Measurements from ENCODE around the gene TOP2B. TPM values are rescaled to one million over a fixed set of nuclear protein-coding genes. Genes with fewer than 3 reads are reported as not detected.

TOP2B gene
- total and polyA plus RNA-seq, 3 donors from 2014 or later = 46.4 to 86.5 (median 76.9) TPM

- H3K27me3 ChIP-seq = no peaks in the 10 kb centered on the region
- DNase-seq = no peak
- H3K9me3 ChIP-seq = no peaks in the 10 kb centered on the region
- H3K36me3 ChIP-seq (ENCODE audit: low read depth, missing control alignments) = no peaks in the 10 kb centered on the region
- peaks cover 3% of the 10 kb centered on the region for H3K4me1 ChIP-seq
- TF ChIP-seq CTCF (IDR thresholded peaks at IDR 0.05) (no peak), POLR2A (IDR thresholded peaks at IDR 0.05) (no peak)
- H3K27ac ChIP-seq = no peak overlapping the region
- intact Hi-C loops (cut with DNase I; ENCODE audit: low total_unique reads) = no loop called here
- H3K4me3 ChIP-seq = no peak overlapping the region
- 88 to 96% methylated on average over 6 of the region's 6 CpGs for WGBS, 2 donors
These were observed 93.4 kb downstream of the TOP2B start for GRCh38 chr3:25571285-25571684.

- intact Hi-C loops (cut with DNase I; ENCODE audit: low total_unique reads) = no loop called here
- Histone ChIP-seq H3K36me3 (ENCODE audit: low read depth, missing control alignments) (no peaks in the 10 kb centered on the region), H3K4me1 (peaks cover 3% of the 10 kb centered on the region), H3K9me3 (no peaks in the 10 kb centered on the region), H3K27ac (no peak overlapping the region), H3K27me3 (no peaks in the 10 kb centered on the region), H3K4me3 (no peak overlapping the region)
- no peak for DNase-seq
- TF ChIP-seq CTCF (IDR thresholded peaks at IDR 0.05) (no peak), POLR2A (IDR thresholded peaks at IDR 0.05) (no peak)
- WGBS, 2 donors = 93% methylated on average over 9 to 10 of the region's 10 CpGs
These were observed 96.1 kb downstream of the TOP2B start for GRCh38 chr3:25568525-25569078.

GRCh38 chr3:25567806-25568524, 96.7 kb downstream of the TOP2B start:
- no peaks in the 10 kb centered on the region for H3K27me3 ChIP-seq
- TF ChIP-seq CTCF (IDR thresholded peaks at IDR 0.05) = no peak
- no peak for TF ChIP-seq POLR2A (IDR thresholded peaks at IDR 0.05)
- 93 to 96% methylated on average over 14 of the region's 14 CpGs for WGBS, 2 donors
- H3K4me3 ChIP-seq = no peak overlapping the region
- intact Hi-C loops (cut with DNase I; ENCODE audit: low total_unique reads) = no loop called here
- H3K4me1 ChIP-seq = no peaks in the 10 kb centered on the region
- H3K27ac ChIP-seq = no peak overlapping the region
- H3K36me3 ChIP-seq (ENCODE audit: low read depth, missing control alignments) = no peaks in the 10 kb centered on the region
- H3K9me3 ChIP-seq = no peaks in the 10 kb centered on the region
- DNase-seq = no peak

- 95 to 96% methylated on average over 10 of the region's 10 CpGs for WGBS, 2 donors
- H3K4me3 ChIP-seq = no peak overlapping the region
- TF ChIP-seq POLR2A (IDR thresholded peaks at IDR 0.05) (no peak), CTCF (IDR thresholded peaks at IDR 0.05) (no peak)
- intact Hi-C loops (cut with DNase I; ENCODE audit: low total_unique reads) = no loop called here
- DNase-seq = no peak
- no peak overlapping the region for H3K27ac ChIP-seq
- H3K9me3 ChIP-seq = no peaks in the 10 kb centered on the region
- H3K36me3 ChIP-seq (ENCODE audit: low read depth, missing control alignments) = no peaks in the 10 kb centered on the region
- no peaks in the 10 kb centered on the region for H3K27me3 ChIP-seq
- no peaks in the 10 kb centered on the region for H3K4me1 ChIP-seq
These were observed 97.3 kb downstream of the TOP2B start for GRCh38 chr3:25567388-25567787.

All from testis (tissue), 3 donors.